GM12874 (cell line): ENCODE data around the gene C2CD2.

ENCODE experiments used
- TF ChIP-seq, protein P1 (sequence below): IDR thresholded peaks from 2 replicates; pipeline ENCODE4 v1.5.1; 2011; ENCODE audit warnings: low read depth, mild to moderate bottlenecking, control low read depth, low read length, moderate library complexity; ENCODE audit not compliant: insufficient read depth

The C2CD2 gene

DNA sequence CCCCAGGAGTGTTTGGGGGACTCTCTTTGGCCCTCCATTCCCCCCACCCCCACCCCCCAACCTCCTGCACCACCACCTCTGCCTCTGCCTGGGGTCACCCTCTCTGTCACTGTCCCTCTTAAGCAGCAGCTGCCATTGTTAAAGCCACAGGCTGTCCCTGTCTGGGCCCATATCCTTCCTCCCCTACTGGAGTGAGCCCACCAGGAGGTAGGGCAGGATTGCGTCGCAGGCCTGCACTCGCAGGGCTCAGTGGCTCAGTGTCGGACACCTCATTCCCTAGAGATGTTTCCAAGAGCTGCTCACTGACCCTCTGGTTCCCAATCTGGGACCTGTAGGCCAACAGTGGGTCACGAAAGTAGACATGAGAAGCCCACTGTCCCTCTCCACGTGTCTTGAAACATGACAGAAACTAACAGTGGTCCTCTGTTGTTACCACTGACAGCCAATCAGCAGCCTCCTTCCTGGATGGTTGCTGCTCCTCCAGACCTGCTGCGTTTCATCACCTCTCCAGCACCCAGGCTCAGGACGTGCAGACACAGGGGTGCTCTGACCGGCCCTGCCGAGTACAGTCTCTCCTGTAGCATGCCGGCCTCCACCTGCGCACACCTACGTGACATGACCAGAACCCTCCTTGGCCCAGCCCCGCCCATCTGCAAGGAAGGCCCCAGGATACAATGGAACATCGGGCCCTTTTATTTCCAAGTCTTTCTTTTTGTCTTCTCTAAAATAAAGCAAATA lies 82.4 kb downstream of the C2CD2 start:
- TF ChIP-seq, protein P1, sequence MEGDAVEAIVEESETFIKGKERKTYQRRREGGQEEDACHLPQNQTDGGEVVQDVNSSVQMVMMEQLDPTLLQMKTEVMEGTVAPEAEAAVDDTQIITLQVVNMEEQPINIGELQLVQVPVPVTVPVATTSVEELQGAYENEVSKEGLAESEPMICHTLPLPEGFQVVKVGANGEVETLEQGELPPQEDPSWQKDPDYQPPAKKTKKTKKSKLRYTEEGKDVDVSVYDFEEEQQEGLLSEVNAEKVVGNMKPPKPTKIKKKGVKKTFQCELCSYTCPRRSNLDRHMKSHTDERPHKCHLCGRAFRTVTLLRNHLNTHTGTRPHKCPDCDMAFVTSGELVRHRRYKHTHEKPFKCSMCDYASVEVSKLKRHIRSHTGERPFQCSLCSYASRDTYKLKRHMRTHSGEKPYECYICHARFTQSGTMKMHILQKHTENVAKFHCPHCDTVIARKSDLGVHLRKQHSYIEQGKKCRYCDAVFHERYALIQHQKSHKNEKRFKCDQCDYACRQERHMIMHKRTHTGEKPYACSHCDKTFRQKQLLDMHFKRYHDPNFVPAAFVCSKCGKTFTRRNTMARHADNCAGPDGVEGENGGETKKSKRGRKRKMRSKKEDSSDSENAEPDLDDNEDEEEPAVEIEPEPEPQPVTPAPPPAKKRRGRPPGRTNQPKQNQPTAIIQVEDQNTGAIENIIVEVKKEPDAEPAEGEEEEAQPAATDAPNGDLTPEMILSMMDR, result no peak

DNA sequence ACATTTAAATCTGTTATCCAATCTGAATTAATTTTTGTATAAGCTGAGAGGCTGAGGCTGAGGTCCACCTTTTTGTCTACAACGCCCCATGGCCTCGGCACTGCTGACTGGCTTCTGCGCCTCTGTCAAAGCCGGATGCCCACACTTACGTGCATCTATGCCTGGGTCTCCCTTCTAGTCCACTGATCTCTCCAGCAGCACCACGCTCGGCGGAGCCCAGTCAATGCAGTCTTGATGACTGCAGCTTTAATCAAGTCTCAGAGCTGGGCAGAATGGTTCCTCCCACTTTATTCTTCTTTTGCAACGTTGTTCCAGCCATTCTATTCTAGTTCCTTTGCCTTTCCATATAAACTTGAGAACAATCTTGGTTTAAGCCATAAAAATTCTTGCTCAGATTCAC lies 84.0 kb downstream of the C2CD2 start:
- TF ChIP-seq, protein P1, result no peak

DNA sequence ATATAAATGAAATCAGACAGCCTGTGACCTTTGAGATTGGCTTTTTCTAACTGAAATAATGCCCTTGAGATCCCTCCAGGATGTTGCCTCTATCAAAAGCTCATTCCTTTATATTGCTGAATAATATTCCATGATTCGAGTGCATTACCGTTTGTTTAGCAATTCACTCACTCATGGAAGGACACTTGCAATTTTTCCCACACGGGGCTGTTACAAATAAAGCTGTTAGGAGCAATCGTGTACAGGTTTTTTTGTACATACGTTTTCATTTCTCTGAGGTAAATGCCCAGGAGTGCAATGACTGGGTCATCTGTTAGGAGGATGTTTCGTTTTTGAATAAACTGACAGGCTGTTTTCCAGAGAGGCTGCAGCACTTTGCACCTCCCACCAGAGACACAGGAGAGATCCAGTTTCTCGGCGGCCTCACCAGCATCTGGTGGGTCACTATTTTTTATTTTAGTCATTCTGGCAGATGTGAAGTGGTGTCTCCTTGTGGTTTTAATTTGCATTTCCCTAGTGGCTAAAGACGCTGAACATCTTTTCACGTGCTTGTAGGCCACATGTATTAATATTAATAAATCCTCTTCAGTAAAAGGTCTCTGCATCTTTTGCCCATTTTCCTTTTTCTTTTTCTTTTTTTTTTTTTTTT lies 85.6 kb downstream of the C2CD2 start:
- TF ChIP-seq, protein P1, result no peak

DNA sequence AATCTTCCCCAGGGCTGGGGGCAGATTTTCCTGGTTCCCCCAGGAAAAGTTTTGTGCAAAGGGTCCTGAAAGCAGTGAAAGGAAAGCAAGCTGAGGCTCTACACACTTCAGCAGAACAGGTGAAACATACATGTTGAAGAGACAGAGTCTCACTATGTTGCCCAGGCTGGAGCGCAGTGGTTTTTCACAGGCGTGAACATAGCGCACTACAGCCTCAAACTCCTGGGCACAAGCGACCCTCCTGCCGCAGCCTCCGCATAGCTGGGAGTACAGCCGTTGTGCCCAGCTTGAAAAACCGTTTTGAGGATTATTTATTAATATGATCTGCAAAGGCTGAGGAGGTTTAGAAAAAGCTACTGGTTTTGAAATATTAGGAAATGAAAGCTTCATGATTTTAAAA lies 86.5 kb downstream of the C2CD2 start:
- TF ChIP-seq, protein P1, result no peak

DNA sequence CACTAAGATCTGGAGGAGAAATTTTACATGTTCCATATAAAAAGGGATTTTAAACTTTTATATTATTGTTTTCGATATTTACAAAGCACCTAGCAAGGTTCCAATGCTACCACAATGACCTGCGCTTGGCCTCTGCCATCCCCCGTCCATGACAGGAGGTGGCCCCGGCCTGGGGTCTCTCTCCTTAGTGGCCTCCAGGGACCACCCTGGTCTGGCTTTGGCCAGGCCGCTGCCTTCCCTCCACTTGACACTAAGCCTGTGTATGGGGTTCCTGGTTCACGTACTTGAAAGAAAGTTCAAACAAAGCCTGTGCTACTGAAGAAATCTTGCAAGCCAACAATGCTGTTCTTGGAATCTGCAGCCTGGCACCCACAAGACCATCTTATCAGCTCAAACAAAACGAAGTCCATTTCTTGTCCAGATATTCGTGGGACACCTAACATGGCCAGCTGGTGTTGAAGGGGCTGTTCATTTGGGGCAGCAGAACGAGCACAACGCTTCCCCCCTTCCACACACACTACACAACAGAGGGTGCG lies 87.5 kb downstream of the C2CD2 start:
- TF ChIP-seq, protein P1, result no peak

DNA sequence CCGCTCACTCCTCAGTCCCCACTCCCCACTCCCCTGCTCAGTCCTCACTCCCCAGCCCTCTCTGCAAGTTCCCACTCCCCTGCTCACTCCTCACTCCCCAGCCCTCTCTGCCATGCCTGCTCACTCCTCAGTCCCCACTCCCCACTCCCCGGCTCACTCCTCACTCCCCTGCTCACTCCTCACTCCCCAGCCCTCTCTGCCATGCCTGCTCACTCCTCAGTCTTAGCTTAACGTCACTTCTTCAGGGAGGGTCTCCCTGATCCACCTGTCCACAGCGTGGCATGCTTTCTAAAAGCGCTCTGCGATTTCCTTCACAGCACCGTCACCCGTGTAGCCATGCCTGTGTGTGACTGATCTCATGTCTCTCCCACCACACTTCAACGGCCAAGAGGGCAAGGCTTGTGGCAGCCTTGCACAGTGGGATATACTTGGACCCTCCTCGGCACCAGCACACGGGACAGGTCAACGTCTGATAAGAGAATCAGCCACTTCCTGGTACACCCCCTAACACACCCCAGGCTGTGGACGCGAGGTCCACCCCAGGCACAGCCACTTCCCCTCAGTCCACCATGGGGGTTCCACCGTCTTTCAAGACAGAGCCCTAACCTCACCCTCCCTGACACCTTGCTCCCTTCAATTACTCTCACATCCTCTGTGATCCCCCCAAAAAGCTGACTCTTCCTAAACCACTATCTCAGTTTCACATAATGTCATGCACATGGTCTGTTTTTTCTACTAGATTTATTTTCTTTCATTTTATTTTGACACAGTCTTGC lies 88.6 kb downstream of the C2CD2 start:
- TF ChIP-seq, protein P1, result no peak
